RPMI8226 (cell line): ENCODE measurements around the gene ADSS2.

Experiments
- DNase-seq: peaks from one replicate; pipeline ENCODE4 v3.0.0-alpha.2; 2015

The ADSS2 gene

DNA sequence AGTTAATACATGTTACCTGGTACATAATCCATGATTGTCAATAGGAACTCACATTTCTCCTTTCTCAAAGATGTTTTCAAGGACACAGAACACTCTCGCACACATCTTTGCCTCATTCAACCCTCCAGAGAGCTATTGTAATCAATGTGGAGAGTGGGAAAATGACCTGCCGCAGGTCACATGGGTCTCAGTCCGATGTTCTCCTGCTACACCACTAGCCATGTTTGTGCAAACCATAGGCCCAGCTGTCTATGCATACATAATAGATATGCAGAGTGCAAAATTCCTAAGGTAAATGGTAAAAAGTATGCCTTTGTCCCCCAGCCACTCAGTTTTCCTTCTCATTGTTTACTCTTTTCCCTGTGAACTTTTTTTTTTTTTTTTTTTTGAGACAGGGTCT is 89.2 kb downstream of the ADSS2 start:
- no peak for DNase-seq

DNA sequence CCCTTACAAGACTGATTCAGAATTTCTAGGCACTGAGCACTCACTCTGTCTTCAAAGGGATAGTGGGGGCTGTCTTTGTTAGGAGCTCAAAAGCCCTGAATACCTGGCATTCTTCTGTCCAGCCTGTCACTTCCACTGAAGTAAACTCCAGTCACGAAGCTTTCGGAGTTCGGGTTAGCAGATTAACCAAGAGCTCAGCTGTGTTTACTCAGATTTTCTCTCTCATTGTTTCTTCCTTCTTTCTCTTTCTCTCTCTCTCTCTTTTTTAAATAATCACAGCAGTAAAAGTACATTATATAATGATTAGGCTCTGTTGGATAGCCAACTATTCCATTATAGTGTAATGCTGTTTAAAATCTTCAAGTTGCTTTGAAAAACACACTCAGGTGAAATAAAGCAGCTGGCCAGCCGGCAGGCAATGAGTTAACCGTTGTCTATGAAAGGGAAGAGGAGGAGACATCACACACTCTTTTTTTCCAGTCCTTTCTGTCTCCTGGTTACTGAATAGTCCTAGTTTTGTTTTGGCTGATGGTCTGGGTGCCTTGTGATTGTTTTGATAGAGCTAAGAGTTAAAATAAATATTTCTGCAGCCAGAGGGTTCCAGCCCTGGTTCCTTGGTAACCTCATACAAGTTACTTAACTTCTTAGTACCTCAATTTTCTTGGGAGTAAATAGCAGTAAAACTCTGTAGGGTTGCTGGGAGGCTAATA is 89.8 kb downstream of the ADSS2 start:
- DNase-seq: no peak
